DOHH2 (cell line): Measurements from ENCODE around the gene SYNDIG1.

Experiments used
- H3F3A ChIP-seq: fragments of 200-600 bp; sonication (generic), shearing (Covaris generic); 2 replicates; pipeline ENCODE4 v1.6.0; 2016; ENCODE audit warnings: antibody characterized with exemption, mild to moderate bottlenecking; ENCODE audit not compliant: control insufficient read depth, insufficient read depth
- H3K27ac ChIP-seq: fragments of 200-600 bp; sonication (generic); 2 replicates; pipeline ENCODE4 v1.5.1; 2014; ENCODE audit warnings: low read depth, mild to moderate bottlenecking, low read length, moderate library complexity
- H3K27me3 ChIP-seq: fragments of 200-600 bp; sonication (generic); 2 replicates; pipeline ENCODE4 v1.6.1; 2014; ENCODE audit warnings: mild to moderate bottlenecking, low read length, mixed read lengths; ENCODE audit not compliant: control insufficient read depth
- H3K36me3 ChIP-seq: fragments of 200-600 bp; sonication (generic); 2 replicates; pipeline ENCODE4 v1.6.1; 2014; ENCODE audit warnings: mild to moderate bottlenecking, low read length, moderate library complexity, mixed read lengths; ENCODE audit not compliant: control insufficient read depth
- H3K4me1 ChIP-seq: fragments of 200-600 bp; sonication (generic); 2 replicates; pipeline ENCODE4 v1.6.1; 2014; ENCODE audit warnings: mild to moderate bottlenecking, low read length, mixed read lengths; ENCODE audit not compliant: control insufficient read depth
- H3K4me2 ChIP-seq: fragments of 200-600 bp; sonication (generic); 2 replicates; pipeline ENCODE4 v1.6.0; 2014; ENCODE audit warnings: mild to moderate bottlenecking, low read length, moderate library complexity
- H3K4me3 ChIP-seq: fragments of 200-600 bp; sonication (generic); 2 replicates; pipeline ENCODE4 v1.5.1; 2014; ENCODE audit warnings: mild to moderate bottlenecking, low read length, mixed read lengths
- H3K79me2 ChIP-seq: fragments of 200-600 bp; sonication (generic); 2 replicates; pipeline ENCODE4 v1.6.1; 2014; ENCODE audit warnings: mild to moderate bottlenecking, low read length, mixed read lengths; ENCODE audit not compliant: control insufficient read depth
- H3K9me2 ChIP-seq: fragments of 200-600 bp; sonication (generic); replicated peaks from 2 replicates; pipeline ENCODE4 v1.6.1; 2014; ENCODE audit warnings: mild to moderate bottlenecking, low read length, mixed read lengths; ENCODE audit not compliant: control insufficient read depth
- H3K9me3 ChIP-seq: fragments of 200-600 bp; sonication (generic); 2 replicates; pipeline ENCODE4 v1.6.1; 2014; ENCODE audit warnings: antibody characterized with exemption, low read length, mixed read lengths; ENCODE audit not compliant: control insufficient read depth, insufficient read depth
- H4K20me1 ChIP-seq: fragments of 200-600 bp; sonication (generic); 2 replicates; pipeline ENCODE4 v1.6.0; 2014; ENCODE audit warnings: low read depth, mild to moderate bottlenecking, antibody characterized with exemption, low read length, moderate library complexity; ENCODE audit not compliant: control insufficient read depth, insufficient read depth
- EZH2phosphoT487 ChIP-seq: fragments of 200-600 bp; sonication (generic); IDR thresholded peaks from 2 replicates; pipeline ENCODE4 v1.6.1; 2017; ENCODE audit warnings: borderline replicate concordance, mild to moderate bottlenecking, antibody characterized with exemption, low read length, moderate library complexity, mixed read lengths
- TF ChIP-seq, protein P1 (sequence below): fragments of 200-600 bp; sonication (generic); IDR thresholded peaks from one replicate; pipeline ENCODE4 v1.5.1; 2014; ENCODE audit warnings: antibody characterized with exemption, mild to moderate bottlenecking, low read depth, low read length; ENCODE audit not compliant: poor library complexity, severe bottlenecking

The SYNDIG1 gene

DNA sequence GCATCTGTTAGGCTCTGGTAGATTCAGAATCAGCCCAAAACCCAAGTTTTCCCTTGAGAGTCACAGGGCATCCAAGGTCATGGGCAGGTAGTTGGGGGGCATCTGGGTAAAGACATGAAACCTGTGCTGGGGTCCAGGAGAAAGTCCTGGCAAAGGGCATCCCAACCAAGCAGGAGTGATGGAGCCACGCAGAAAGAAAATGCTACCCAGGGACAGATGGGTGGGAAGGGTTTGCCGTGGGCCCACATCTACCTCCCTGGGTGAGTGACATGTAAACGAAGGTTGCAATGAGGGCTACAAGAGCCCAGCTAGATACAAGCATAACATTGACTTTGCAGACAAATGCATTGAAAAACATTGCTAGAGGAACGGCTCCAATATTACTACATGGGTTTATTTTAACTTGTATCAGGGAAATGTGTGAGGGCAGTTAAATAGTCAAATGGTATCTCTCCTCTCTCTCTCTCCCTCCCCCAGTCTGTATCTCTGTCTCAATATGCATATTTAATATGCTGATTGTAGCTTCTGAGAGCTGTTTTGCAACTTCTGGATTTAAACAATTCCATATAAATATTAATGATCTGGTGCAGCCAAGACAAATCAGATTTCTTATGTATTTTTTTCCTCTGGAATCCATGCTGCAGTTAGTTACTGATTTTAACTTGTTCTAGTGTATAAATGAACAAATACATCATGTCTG lies 135.7 kb downstream of the SYNDIG1 start:
- Histone ChIP-seq H3K4me3 (no peak overlapping the region), H3K27ac (no peak overlapping the region), H3K36me3 (no peaks in the 10 kb centered on the region), H3K9me2 (no peaks in the 10 kb centered on the region), H4K20me1 (no peaks in the 10 kb centered on the region), H3K27me3 (no peaks in the 10 kb centered on the region), H3K9me3 (no peaks in the 10 kb centered on the region), H3K79me2 (no peaks in the 10 kb centered on the region), H3F3A (no peaks in the 10 kb centered on the region), H3K4me1 (peaks cover 20% of the 10 kb centered on the region), H3K4me2 (no peak overlapping the region)
- TF ChIP-seq, protein P1, sequence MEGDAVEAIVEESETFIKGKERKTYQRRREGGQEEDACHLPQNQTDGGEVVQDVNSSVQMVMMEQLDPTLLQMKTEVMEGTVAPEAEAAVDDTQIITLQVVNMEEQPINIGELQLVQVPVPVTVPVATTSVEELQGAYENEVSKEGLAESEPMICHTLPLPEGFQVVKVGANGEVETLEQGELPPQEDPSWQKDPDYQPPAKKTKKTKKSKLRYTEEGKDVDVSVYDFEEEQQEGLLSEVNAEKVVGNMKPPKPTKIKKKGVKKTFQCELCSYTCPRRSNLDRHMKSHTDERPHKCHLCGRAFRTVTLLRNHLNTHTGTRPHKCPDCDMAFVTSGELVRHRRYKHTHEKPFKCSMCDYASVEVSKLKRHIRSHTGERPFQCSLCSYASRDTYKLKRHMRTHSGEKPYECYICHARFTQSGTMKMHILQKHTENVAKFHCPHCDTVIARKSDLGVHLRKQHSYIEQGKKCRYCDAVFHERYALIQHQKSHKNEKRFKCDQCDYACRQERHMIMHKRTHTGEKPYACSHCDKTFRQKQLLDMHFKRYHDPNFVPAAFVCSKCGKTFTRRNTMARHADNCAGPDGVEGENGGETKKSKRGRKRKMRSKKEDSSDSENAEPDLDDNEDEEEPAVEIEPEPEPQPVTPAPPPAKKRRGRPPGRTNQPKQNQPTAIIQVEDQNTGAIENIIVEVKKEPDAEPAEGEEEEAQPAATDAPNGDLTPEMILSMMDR = no peak
- no peak for TF ChIP-seq EZH2phosphoT487

DNA sequence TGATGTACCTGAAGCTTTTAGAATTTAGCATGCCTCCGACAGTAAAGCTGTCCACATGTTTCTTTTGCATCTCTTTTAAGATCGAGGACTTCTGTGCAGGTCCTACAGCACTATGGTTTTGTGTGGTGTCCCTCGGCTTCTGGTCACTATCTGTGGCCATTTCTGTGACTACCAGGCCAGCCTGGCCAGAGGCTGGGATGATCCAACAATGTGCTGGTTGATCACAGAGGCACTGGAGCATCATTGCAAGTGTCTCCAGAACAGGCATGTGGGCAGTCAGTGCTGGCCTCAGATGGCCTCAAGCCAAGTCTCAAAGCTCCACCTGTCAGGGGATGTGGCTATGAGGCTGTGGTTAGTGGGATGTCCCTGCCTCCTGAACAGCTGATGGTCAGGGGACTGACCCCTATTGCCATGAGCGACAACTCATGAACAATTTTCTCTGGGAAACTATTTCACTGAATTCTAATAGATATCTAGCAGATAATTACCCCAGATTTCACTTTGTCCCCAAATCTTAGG lies 136.6 kb downstream of the SYNDIG1 start:
- no peaks in the 10 kb centered on the region for H3K36me3 ChIP-seq
- H3K4me3 ChIP-seq = no peak overlapping the region
- H3K27ac ChIP-seq = no peak overlapping the region
- H4K20me1 ChIP-seq = no peaks in the 10 kb centered on the region
- no peaks in the 10 kb centered on the region for H3K9me2 ChIP-seq
- H3K9me3 ChIP-seq = no peaks in the 10 kb centered on the region
- TF ChIP-seq, protein P1 = no peak
- TF ChIP-seq EZH2phosphoT487 = no peak
- H3K4me1 ChIP-seq = peaks cover 28% of the 10 kb centered on the region
- H3K79me2 ChIP-seq = no peaks in the 10 kb centered on the region
- H3F3A ChIP-seq = no peaks in the 10 kb centered on the region
- H3K4me2 ChIP-seq = no peak overlapping the region
- H3K27me3 ChIP-seq = no peaks in the 10 kb centered on the region

DNA sequence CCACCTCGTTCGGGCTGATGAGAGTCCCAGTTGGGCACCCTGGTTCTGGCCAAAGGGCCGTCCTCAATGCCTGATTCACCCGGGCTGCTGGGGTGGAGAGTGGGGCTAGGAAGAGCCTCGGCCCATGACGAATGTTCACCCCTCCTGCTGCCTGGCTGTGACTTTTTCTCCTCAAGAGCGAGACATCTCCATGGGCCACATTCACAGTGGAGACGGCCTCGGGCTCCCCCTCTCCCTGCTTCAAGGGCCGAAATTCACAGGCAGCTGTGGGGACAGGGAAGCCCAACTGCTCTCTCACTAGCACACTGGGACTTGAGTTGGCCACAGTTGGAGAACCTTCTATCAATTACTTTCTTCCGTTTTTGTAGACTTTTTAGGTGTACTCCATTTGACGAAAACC lies 138.0 kb downstream of the SYNDIG1 start:
- Histone ChIP-seq H3K36me3 (no peaks in the 10 kb centered on the region), H3K9me2 (no peaks in the 10 kb centered on the region), H3K27me3 (no peaks in the 10 kb centered on the region), H3K4me2 (no peak overlapping the region), H4K20me1 (no peaks in the 10 kb centered on the region), H3K4me3 (no peak overlapping the region), H3F3A (no peaks in the 10 kb centered on the region), H3K27ac (no peak overlapping the region), H3K4me1 (peaks cover 28% of the 10 kb centered on the region), H3K9me3 (no peaks in the 10 kb centered on the region), H3K79me2 (no peaks in the 10 kb centered on the region)
- TF ChIP-seq EZH2phosphoT487 = no peak
- TF ChIP-seq, protein P1 = no peak
